ENCODE results near the gene BICD1. TPM values are rescaled to one million over a fixed set of nuclear protein-coding genes. Genes with fewer than 3 reads are reported as not detected.
"Not testable (repeated sequence)": the region's sequence is repeated elsewhere in the genome, so short reads cannot be mapped to it uniquely, and the experiment has no call there.

Gene BICD1
- total RNA-seq, 6 experiments from 2014 or later = 1.0 to 4.9 (median 2.1) TPM

DNA sequence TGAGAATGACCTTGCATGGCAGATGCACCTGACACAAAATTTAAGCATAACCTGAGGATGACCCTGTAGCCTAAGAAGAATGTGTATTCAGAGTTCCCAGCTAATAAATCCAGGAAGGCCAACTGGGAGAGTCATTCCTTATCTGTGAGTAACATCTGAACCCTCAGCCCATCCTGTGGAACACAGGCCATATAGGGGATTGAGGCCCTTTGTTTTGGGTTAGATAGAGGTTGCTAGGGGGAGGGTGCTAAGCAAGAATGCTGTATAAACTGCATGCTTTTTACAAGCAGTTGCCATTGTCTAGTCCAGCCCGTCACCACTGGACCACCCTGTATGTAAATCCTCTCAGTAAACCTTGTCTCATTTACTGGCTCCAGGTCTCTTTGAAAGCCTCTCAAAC is 77.0 kb downstream of the BICD1 start:
- no peak overlapping the region for H3K27ac ChIP-seq
- intact Hi-C loops (cut with DNase I) = no loop called here
- no peak overlapping the region for H3K4me3 ChIP-seq
- 80% methylated on average over 1 of the region's 1 CpG for WGBS (ENCODE audit: insufficient coverage, low coverage, low lambda C conversion rate, missing lambda C conversion rate)
- no peaks in the 10 kb centered on the region for H3K4me1 ChIP-seq
- no peaks in the 10 kb centered on the region for H3K9me3 ChIP-seq
- no peaks in the 10 kb centered on the region for H3K27me3 ChIP-seq
- DNase-seq = no peak
- no peaks in the 10 kb centered on the region for H3K36me3 ChIP-seq
- ATAC-seq = no peak
- TF ChIP-seq, protein P1, sequence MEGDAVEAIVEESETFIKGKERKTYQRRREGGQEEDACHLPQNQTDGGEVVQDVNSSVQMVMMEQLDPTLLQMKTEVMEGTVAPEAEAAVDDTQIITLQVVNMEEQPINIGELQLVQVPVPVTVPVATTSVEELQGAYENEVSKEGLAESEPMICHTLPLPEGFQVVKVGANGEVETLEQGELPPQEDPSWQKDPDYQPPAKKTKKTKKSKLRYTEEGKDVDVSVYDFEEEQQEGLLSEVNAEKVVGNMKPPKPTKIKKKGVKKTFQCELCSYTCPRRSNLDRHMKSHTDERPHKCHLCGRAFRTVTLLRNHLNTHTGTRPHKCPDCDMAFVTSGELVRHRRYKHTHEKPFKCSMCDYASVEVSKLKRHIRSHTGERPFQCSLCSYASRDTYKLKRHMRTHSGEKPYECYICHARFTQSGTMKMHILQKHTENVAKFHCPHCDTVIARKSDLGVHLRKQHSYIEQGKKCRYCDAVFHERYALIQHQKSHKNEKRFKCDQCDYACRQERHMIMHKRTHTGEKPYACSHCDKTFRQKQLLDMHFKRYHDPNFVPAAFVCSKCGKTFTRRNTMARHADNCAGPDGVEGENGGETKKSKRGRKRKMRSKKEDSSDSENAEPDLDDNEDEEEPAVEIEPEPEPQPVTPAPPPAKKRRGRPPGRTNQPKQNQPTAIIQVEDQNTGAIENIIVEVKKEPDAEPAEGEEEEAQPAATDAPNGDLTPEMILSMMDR (IDR thresholded peaks at IDR 0.05) = no peak
- no peak for TF ChIP-seq POLR2A (IDR thresholded peaks at IDR 0.05)

DNA sequence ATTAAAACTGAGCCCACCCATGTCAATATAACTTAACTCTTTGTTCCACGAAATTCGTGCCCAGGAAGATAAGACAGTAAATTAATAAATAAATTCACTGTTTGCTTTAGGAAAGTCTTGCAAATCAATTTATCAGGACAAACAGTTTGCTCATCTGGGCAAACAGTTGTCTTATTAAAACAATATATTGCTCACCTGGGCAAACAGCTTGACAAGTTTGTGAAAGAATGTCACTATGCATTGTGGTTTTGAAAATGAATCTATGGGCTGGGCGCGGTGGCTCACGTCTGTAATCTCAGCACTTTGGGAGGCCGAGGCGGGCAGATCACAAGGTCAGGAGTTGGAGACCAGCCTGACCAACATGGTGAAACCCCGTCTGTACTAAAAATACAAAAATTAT is 80.5 kb downstream of the BICD1 start:
- H3K36me3 ChIP-seq; H3K4me1 ChIP-seq; H3K9me3 ChIP-seq; ATAC-seq; H3K4me3 ChIP-seq; DNase-seq; intact Hi-C loops (cut with DNase I); H3K27me3 ChIP-seq; H3K27ac ChIP-seq: not testable (repeated sequence)
- 71% methylated on average over 8 of the region's 8 CpGs for WGBS (ENCODE audit: insufficient coverage, low coverage, low lambda C conversion rate, missing lambda C conversion rate)

DNA sequence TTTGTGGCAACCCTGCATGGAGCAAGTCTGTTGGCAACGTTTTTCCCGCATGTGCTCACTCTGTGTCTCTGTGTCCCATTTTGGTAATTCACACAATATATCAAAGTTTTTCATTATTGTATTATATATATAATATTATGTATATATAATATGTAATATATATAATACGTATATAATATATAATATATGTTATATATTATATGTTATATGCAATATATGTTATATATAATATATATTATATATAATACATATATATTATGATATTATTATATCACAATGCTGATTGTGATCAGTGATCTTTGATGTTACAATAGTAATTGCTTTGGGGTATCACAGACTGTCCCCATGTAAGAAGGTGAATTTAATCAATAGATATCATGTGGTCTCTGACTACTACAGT is 84.8 kb downstream of the BICD1 start:
- DNase-seq (no peak), ATAC-seq (no peak)
- intact Hi-C loops (cut with DNase I) = no loop called here
- Histone ChIP-seq H3K4me1 (no peaks in the 10 kb centered on the region), H3K27ac (no peak overlapping the region), H3K36me3 (no peaks in the 10 kb centered on the region), H3K9me3 (no peaks in the 10 kb centered on the region), H3K27me3 (no peaks in the 10 kb centered on the region), H3K4me3 (no peak overlapping the region)
- no peak for TF ChIP-seq POLR2A (IDR thresholded peaks at IDR 0.05)
- TF ChIP-seq, protein P1 (IDR thresholded peaks at IDR 0.05) = no peak
- WGBS (ENCODE audit: insufficient coverage, low coverage, low lambda C conversion rate, missing lambda C conversion rate) = 77% methylated on average over 3 of the region's 3 CpGs

DNA sequence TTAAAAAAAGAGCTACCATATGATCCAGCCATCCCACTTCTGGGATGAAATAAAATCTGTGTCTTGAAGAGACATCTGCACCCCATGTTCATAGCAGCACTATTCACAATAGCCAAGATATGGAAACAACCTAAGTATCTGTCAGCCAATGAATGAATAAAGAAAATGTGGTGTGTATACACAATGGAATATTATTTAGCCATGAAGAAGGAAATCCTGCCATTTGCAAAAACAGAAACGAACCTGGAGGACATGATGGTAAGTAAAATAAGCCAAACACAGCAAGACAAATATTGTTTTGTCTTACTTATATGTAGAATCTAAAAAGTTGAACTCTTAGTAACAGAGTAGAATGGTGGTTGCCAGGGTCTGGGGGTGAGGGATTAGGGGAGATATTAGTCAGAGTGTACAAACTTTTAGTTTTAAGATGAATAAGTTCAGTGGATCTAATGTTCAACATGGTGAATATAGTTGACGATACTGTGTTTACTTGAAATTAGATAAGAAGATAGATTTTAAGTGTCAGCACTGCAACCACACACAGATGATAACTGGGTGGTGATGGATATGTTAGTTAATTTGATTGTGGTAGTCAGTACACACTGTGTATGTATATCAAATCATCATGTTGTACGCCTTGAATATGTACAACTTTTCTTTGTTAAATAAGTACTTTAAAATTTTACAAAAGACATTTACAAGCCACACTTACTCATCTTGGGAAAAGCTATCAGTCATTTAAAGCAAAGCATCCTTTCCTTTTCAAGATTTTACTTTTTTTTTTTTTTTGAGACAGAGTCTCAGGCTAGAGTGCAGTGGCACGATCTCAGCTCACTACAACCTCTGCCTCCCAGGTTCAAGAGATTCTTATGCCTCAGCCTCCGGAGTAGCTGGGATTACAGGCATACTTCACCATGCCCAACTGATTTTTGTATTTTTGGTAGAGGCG is 89.9 kb downstream of the BICD1 start:
- TF ChIP-seq, protein P1 (IDR thresholded peaks at IDR 0.05) = no peak
- TF ChIP-seq POLR2A (IDR thresholded peaks at IDR 0.05) = no peak
- H3K36me3 ChIP-seq = no peaks in the 10 kb centered on the region
- no peak for DNase-seq
- H3K27me3 ChIP-seq = no peaks in the 10 kb centered on the region
- WGBS (ENCODE audit: insufficient coverage, low coverage, low lambda C conversion rate, missing lambda C conversion rate) = 87% methylated on average over 6 of the region's 6 CpGs
- H3K4me3 ChIP-seq = no peak overlapping the region
- no peaks in the 10 kb centered on the region for H3K4me1 ChIP-seq
- intact Hi-C loops (cut with DNase I) = no loop called here
- H3K27ac ChIP-seq = no peak overlapping the region
- no peaks in the 10 kb centered on the region for H3K9me3 ChIP-seq
- no peak for ATAC-seq

DNA sequence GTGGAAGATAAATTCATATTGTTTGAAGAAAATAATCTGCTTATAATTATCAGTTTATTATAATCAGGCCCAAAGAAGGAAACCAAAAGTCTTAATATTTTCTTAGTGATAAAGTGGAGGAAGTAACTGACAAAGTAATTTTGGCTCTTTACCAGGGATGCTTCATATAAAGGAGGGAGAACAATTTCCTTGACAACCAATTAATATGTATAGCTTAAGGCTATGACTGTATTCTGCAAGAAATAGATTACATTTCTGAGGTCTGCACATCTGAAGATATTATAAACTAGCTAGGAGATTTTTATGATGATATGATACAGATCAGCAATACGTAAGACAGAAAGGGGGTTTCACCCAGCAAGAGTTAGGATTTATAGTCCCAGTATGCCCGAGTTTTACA is 90.8 kb downstream of the BICD1 start:
- H3K9me3 ChIP-seq = no peaks in the 10 kb centered on the region
- no peak for DNase-seq
- H3K27ac ChIP-seq = no peak overlapping the region
- no peak overlapping the region for H3K4me3 ChIP-seq
- H3K27me3 ChIP-seq = no peaks in the 10 kb centered on the region
- WGBS (ENCODE audit: insufficient coverage, low coverage, low lambda C conversion rate, missing lambda C conversion rate) = 78% methylated on average over 2 of the region's 2 CpGs
- no peaks in the 10 kb centered on the region for H3K4me1 ChIP-seq
- no peak for TF ChIP-seq POLR2A (IDR thresholded peaks at IDR 0.05)
- TF ChIP-seq, protein P1 (IDR thresholded peaks at IDR 0.05) = no peak
- H3K36me3 ChIP-seq = no peaks in the 10 kb centered on the region
- no peak for ATAC-seq
- intact Hi-C loops (cut with DNase I) = no loop called here

Measured in right lobe of liver (tissue), 6 donors.